ENCODE measurements around the gene TOR4A. TPM values are rescaled to one million over a fixed set of nuclear protein-coding genes. Genes with fewer than 3 reads are reported as not detected.

The TOR4A gene
- total RNA-seq, 1 donor from 2014 or later, result 8.0 TPM

DNA sequence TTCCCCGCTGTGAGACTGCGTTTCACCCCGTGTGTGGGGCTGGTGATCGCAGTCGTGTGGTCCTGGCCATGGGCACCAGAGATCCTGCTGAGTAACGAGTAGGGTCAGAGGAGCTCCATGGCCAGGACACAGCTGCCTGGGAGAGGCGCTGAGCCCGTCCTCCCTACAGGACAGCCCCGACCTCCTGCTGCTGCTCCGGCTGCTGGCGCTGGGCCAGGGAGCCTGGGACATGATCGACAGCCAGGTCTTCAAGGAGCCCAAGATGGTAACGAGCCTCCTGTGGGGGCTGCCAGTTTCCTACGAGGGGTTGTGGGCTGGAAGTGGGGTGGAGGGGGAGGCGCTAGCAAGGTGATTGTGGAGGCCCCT lies 11.4 kb upstream of the TOR4A start:
- no peak for TF ChIP-seq CTCF (IDR thresholded peaks at IDR 0.05; ENCODE audit: unreplicated experiment)
- H3K27me3 Mint-ChIP-seq, result no peaks in the 10 kb centered on the region

DNA sequence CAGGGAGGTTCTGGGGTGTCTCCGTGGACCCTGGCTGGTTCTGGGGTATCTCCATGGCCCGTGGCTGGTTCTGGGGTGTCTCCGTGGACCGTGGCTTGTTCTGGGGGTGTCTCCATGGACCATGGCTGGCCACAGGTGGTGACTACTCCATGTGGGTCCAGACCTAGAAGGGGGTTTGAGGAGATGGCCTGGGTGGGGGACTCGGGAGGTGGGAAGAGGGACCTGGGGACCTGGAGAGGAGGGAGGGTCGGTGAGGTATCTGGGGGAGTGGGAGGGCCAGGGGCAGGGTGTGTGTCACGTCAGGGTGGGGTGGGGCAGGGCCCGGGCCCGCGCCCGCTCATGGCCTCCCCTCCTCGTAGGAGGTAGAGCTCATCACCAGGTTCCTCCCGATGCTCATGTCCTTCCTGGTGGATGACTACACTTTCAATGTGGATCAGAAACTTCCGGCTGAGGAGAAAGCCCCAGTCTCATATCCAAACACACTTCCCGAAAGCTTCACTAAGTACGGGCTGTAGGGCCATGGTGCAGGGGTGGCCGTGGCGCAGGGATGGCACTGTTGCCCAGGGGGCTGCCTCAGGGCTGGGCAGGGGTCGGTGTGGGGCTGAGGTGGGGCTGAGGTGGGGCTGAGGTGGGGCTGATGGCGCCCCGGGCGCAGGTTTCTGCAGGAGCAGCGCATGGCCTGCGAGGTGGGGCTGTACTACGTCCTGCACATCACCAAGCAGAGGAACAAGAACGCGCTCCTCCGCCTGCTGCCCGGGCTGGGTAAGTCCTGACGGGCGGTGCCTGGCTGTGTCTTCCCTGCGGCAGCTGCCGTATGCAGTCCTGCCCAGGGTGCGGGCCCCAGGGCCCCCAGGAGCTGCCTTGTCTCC lies 10.7 kb upstream of the TOR4A start:
- no peak for TF ChIP-seq CTCF (IDR thresholded peaks at IDR 0.05; ENCODE audit: unreplicated experiment)
- no peak for DNase-seq (ENCODE audit: low spot score, unreplicated experiment)
- H3K27me3 Mint-ChIP-seq, result no peaks in the 10 kb centered on the region
- no peaks in the 10 kb centered on the region for H3K4me1 Mint-ChIP-seq (ENCODE audit: low read depth)
- no peak overlapping the region for H3K4me3 Mint-ChIP-seq (ENCODE audit: low read depth)
- peaks cover 19% of the 10 kb centered on the region for H3K36me3 Mint-ChIP-seq (ENCODE audit: insufficient read depth)
- no peaks in the 10 kb centered on the region for H3K9me3 Mint-ChIP-seq (ENCODE audit: low read depth)
- no peak overlapping the region for H3K27ac Mint-ChIP-seq

More for the DNA sequence above, 11.4 kb upstream of the TOR4A start:
- H3K36me3 Mint-ChIP-seq (ENCODE audit: insufficient read depth), result peaks cover 20% of the 10 kb centered on the region
- no peaks in the 10 kb centered on the region for H3K4me1 Mint-ChIP-seq (ENCODE audit: low read depth)
- no peaks in the 10 kb centered on the region for H3K9me3 Mint-ChIP-seq (ENCODE audit: low read depth)
- no peak overlapping the region for H3K4me3 Mint-ChIP-seq (ENCODE audit: low read depth)
- no peak for DNase-seq (ENCODE audit: low spot score, unreplicated experiment)
- H3K27ac Mint-ChIP-seq, result no peak overlapping the region

DNA sequence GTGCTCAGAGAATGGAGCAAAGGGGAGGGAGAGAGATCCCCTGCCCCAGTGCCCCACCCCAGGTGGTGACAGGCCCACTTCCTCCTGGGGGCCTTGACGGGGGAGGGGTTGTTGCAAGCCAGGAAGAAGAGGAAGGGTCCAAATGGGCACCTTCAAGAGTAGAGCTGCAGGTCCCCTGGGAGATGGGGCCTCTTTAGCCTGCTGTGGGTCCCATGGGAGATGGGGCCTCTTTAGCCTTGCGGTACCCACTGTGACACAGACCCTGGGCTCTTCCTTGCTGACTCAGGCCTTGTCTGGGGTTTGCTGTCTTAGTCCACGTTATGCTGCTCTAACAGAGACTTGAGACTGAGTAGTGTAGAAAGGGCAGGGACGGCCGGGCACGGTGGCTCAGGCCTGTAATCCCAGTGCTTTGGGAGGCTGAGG lies 9.6 kb upstream of the TOR4A start:
- H3K27ac Mint-ChIP-seq, result no peak overlapping the region
- H3K36me3 Mint-ChIP-seq (ENCODE audit: insufficient read depth), result peaks cover 18% of the 10 kb centered on the region

DNA sequence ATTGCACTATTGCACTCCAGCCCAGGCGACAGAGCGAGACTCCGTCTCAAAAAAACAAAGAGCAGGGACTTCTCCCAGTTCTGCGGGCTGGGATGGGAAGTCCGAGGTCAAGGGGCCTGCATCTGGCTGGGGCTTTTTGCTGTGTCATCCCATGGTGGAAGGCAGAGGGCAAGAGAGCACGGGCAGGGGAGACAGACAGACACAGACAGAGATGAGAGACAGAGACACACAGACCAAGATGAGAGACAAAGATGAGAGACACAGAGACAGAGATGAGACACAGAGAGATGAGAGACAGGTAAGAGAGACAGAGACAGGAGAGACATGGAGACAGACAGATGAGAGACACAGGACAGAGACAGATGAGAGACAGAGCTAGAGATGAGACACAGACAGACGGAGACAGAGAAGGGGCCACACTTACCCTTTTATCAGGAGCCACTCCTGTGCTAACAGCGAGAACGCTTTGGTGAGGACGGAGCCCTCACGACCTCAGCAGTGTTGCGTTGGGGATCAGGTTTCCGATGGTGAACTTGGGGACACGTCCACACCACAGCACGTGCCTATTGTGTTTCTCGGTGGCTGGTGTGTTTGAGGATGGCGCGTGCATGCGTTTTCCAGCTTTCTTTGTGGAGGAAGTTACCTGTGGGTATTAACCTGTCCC lies 8.9 kb upstream of the TOR4A start:
- Mint-ChIP-seq H3K9me3 (ENCODE audit: low read depth) (no peaks in the 10 kb centered on the region), H3K27ac (no peak overlapping the region), H3K4me3 (ENCODE audit: low read depth) (no peak overlapping the region), H3K36me3 (ENCODE audit: insufficient read depth) (peaks cover 18% of the 10 kb centered on the region), H3K27me3 (no peaks in the 10 kb centered on the region), H3K4me1 (ENCODE audit: low read depth) (no peaks in the 10 kb centered on the region)
- no peak for TF ChIP-seq CTCF (IDR thresholded peaks at IDR 0.05; ENCODE audit: unreplicated experiment)
- DNase-seq (ENCODE audit: low spot score, unreplicated experiment), result no peak

More for the DNA sequence above, 9.6 kb upstream of the TOR4A start:
- no peaks in the 10 kb centered on the region for H3K9me3 Mint-ChIP-seq (ENCODE audit: low read depth)
- H3K4me1 Mint-ChIP-seq (ENCODE audit: low read depth), result no peaks in the 10 kb centered on the region
- no peak for TF ChIP-seq CTCF (IDR thresholded peaks at IDR 0.05; ENCODE audit: unreplicated experiment)
- no peak overlapping the region for H3K4me3 Mint-ChIP-seq (ENCODE audit: low read depth)
- DNase-seq (ENCODE audit: low spot score, unreplicated experiment), result no peak
- no peaks in the 10 kb centered on the region for H3K27me3 Mint-ChIP-seq

- H3K27ac Mint-ChIP-seq, result no peak overlapping the region
Measured at GRCh38 chr9:137269231-137269772, 8.2 kb upstream of the TOR4A start.

More at GRCh38 chr9:137269231-137269772, 8.2 kb upstream of the TOR4A start:
- TF ChIP-seq CTCF (IDR thresholded peaks at IDR 0.05; ENCODE audit: unreplicated experiment), result no peak
- Mint-ChIP-seq H3K27me3 (no peaks in the 10 kb centered on the region), H3K4me3 (ENCODE audit: low read depth) (no peak overlapping the region), H3K4me1 (ENCODE audit: low read depth) (no peaks in the 10 kb centered on the region), H3K36me3 (ENCODE audit: insufficient read depth) (peaks cover 18% of the 10 kb centered on the region), H3K9me3 (ENCODE audit: low read depth) (no peaks in the 10 kb centered on the region)
- DNase-seq (ENCODE audit: low spot score, unreplicated experiment), result no peak
